GM21367 (cell line): ENCODE results near the gene CHCHD6.

Source experiments
- ATAC-seq: cut with Tn5 transposase; IDR thresholded peaks from one replicate; pipeline ENCODE4 v1.9.1; 2021; ENCODE audit not compliant: unreplicated experiment

The CHCHD6 gene

GRCh38 chr3:126668450-126669401 is 35.3 kb upstream of the CHCHD6 start:
- no peak for ATAC-seq

DNA sequence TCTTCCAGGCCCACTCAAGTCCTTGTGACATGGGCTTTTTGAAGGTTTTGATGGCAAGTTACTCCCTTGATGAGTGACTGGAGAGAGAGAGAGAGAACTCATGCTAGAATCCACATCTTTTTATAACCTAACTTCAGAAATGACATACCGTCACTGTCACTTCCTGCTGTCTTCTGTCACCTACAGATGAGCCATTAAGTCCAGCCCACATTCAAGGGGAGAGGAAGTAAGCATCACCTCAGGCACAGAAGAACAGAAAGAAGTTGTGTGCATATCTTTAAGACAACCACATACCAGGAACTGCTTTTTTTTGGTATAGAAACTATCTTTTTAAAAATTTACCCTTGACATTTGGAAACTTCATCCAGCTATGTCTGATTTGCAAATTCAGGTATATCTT is 32.5 kb upstream of the CHCHD6 start:
- ATAC-seq, result no peak

DNA sequence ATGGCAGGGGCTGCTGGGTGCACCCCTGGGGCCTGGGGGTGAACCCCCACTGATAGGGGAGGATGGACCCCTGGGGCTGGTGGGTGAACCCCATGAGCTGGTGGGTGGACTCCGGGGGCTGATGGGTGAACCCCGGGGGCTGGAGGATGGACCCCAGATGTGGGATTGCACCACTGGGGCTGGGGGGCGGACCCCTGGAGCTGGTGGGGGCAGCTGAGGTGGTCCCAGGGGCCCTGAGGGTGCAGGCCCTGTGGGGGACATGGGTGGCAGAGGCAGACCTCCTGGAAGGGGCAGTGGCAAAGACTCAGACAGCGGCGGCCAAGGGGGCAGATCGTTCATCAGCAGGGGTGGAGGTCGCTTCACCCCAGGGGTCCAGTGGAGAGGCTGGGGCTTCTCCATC is 31.7 kb upstream of the CHCHD6 start:
- ATAC-seq, result no peak

GRCh38 chr3:126672741-126673140 is 31.3 kb upstream of the CHCHD6 start:
- no peak for ATAC-seq

- ATAC-seq, result no peak
Measured at GRCh38 chr3:126676919-126677705, 26.9 kb upstream of the CHCHD6 start.

DNA sequence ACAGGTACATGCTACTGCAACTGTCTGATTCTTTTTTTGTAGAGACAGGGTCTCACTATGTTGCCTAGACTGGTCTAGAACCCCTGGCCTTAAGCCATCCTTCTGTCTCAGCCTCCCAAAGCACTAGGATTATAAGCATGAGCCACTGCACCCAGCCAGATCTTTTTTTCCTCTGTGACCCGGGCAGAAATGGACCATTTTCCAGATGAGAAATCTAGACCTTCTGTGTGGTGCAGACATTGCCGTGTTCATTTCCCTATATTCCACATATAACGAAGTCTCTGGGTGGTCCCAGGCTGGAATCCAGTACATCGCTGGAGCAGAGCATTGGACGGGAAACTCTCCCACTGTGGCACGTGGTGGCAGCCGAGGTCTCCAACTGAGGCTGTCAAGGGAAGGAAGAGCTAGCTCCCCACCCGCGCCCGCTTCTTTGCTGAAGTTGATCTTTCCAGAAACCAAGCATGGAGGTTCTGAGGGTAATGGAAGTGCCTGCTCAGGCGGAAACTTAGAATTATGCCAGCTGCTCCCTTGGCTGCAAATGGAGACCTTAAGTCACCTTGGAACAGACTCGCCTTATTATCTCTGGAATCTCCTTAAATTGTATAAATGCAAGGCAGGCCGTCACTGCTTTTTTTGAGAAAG is 26.1 kb upstream of the CHCHD6 start:
- no peak for ATAC-seq

- ATAC-seq, result no peak
Measured at GRCh38 chr3:126678693-126679317, 25.2 kb upstream of the CHCHD6 start.

GRCh38 chr3:126679318-126679751 is 24.7 kb upstream of the CHCHD6 start:
- no peak for ATAC-seq

- no peak for ATAC-seq
Measured at GRCh38 chr3:126679831-126680666, 24.0 kb upstream of the CHCHD6 start.

- ATAC-seq, result no peak
Measured at GRCh38 chr3:126680667-126681055, 23.4 kb upstream of the CHCHD6 start.

DNA sequence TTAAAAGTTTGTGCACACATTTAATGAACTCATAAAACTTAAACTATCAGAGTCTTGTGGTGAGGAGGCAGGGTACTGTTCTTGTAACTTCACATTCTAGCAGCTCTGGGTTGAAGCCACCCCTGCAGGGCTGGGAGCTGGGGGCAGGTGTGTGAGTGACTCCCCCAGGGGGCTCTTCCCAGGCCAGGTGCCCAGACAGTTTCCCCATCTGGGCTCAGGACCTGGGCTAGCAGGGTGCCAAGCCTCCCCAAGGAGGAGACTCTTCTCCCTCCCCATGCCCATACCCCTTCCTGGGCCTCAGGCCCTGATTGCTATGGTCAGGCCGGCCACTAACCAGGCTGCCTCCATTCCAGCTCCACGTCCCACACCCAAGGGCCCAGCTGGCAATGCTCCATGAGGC is 22.0 kb upstream of the CHCHD6 start:
- ATAC-seq, result no peak

DNA sequence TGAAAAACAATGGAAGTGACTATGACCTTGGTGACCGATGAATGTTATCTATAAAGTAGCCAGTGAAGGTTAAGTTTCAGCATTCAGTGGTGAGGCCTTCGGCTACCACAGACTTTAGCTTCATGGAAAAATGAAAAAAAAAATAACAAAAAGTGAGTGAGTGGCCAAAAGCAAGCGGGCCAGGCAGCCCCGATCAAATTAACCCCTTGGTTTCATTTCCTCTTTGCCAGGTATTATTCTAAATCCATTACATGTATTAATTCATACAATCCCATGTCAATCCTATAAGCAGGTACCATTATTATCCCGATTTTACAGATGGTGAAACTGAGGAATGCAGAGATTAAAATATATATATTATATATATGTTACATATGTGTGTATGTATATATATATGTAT is 21.0 kb upstream of the CHCHD6 start:
- no peak for ATAC-seq

DNA sequence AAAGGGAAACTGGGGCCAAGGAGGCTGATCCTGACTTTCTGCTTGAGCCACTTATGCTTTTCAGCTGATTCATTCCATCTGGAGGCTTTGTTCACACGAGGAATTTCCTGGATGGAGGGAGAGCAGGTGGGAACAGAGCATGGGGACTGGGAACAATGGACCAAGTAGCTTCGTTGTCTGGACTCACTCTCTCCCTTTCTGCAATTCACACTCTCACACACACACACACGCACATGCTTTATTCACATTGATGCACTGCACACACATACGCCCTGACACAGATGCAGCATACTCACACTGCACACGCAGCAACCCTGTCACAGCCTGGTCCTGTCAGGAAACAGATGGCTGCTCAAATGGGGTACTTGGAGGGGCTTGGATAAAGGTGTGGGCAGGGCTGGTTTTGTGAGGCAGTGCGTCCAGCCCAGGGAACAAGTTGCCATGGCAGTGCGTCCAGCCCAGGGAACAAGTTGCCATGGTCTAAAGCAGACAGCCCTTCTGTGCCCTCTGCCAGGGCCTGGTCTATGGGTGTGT is 19.8 kb upstream of the CHCHD6 start:
- no peak for ATAC-seq

GRCh38 chr3:126685021-126685420 is 19.0 kb upstream of the CHCHD6 start:
- no peak for ATAC-seq

DNA sequence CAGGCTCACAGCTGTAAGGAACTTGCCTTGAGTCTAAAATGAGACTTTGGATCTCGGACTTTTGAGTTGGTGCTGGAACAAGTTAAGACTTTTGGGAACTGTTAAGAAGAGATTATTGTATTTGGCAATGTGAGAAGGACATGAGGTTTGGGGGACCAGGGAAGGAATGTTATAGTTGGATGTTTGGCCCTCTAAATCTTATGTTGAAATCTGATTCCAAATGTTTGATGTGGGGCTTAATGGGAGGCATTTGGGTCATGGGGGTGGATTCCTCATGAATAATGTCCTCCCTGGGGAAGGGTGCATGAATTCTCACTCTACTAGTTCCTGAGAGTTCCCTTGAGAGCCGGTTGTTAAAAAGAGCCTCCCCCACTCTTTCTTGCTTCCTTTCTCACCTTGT is 18.5 kb upstream of the CHCHD6 start:
- ATAC-seq, result no peak

DNA sequence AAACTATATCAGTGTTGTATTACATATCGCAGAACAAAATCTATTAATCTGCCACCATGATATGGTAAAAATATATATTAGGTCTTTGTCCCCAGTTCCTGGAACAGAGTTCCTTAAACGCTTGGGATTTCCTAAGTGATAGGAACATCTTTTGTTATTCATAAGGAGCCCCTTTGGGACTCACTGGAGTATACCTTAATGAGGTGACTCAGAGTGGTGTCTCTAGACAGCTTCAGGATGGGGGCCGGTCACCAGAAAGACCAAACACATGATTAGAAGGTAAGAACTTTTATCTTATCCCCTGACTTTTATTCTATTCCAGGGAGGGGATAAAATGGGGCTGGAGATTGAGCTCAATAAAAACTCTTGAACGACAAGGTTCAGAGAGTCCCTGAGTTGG is 12.3 kb upstream of the CHCHD6 start:
- ATAC-seq, result no peak

DNA sequence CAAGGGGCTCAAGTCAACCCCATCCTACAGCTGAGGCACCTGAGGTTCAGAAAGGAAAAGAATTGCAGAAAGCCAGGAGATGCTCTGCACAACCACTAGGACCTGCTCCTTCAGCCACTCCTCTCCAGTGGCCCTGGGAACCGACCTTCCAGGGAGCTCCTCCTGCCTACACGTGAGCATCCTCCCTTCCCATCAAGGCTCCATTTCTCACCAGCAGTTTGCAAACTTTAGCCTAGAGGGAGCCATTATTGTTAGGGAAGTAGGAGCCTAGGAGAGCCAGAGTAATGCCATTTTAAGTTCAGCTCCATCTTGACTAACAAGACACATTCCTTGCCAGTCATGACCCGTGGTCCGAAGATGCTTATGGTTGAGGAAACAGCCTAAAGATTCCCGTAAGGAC is 11.2 kb upstream of the CHCHD6 start:
- ATAC-seq, result no peak

DNA sequence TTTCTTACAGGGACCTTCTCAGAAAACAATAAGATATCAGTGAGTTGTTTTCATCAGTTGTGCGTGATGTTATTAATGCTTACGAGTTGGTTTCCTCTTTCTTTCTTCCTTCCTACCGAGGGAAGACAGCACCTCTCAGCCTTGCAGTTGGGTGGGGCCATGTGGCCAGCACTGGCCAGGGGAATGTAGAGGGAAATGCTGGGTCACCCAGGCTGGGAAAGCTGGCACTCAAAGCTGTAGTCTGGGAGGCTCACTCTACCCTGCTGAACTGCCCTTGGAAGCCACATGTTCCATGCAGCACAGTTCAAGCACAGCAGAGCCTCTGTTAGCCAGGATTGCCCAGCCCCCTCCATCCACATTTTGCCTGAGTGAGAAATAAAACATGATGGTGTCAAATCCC is 10.1 kb upstream of the CHCHD6 start:
- ATAC-seq, result no peak

DNA sequence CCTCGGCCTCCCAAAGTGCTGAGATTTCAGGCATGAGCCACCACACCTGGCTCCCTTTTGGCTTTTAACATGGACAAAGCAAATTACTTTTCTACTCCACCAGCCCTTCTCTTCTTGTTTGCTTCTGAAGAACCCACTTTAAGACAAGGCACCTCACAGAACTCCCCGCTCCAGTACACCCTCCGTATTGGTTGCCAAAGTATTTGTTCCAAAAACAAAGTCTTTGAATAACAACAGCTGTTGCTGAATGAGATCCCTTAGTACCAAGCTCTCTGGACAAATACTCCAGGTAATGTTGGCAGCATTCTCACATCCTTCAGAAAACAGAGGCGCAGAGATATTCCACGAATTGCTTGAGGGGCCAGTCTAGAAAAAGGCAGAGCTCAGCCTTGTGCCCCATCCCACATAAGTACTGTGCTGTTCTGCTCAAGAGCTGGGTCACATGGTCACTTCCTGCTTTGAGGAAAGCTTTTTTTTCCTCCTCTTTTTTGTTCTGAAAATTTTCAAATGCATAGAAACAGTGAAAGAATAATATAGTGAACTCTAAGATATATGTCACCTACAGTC is 7.3 kb upstream of the CHCHD6 start:
- ATAC-seq, result no peak

DNA sequence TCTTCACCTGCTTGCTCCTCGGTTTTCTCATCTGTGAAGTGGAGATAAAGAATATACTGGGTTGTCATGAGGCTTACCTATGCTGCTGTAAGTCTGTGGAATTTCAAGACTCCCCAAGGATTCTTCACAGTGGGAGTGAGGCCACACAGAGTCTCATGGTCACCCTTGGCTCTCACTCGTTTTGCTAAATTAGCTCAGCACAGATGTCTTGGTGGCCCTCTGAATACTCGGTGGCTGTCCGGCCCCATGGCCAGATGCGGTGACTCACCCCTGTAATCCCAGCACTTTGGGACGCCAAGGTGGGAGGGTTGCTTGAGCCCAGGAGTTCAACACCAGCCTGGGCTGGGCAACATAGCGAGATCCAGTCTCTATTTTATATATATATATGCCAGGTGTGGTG is 5.0 kb upstream of the CHCHD6 start:
- ATAC-seq, result no peak
